K562 (cell line): ENCODE measurements around the gene SHROOM3. TPM values are rescaled to one million over a fixed set of nuclear protein-coding genes. Genes with fewer than 3 reads are reported as not detected.

Experiments
- ATAC-seq: fragments of 200-7000 bp; cut with Tn5 transposase; 3 replicates; pipeline ENCODE4 v1.9.1; 2020; ENCODE audit warnings: moderate library complexity
- BruUV-seq: library from RNA; stranded (reverse); fragments of 400-500 nt; replicated peaks from 2 replicates; lab custom pipeline; 2021; lab: Mats Ljungman, UMichigan
- CTCF ChIA-PET: fragments of 300-600 bp; formaldehyde crosslinking; extraction: SDS; loops from one replicate; lab custom pipeline; 2021; ENCODE audit warnings: low intra/inter-chr PET ratio; lab: Yijun Ruan, JAX
- POLR2A ChIA-PET: fragments of 300-600, 350-650 bp; sonication (Branson Sonifier 250); formaldehyde crosslinking; extraction: SDS; loops from one replicate; lab custom pipeline; 2021; ENCODE audit warnings: antibody characterized with exemption, inconsistent platforms; lab: Yijun Ruan, JAX
- DNase-seq, 4 experiments: peaks; one replicate each; pipeline versions ENCODE4 v3.0.0 to v3.0.0-alpha.2; 2011 to 2018; ENCODE audit warnings: low spot score in 3 of 4, mixed read lengths in 3 of 4; ENCODE audit errors: extremely low read depth in 1 of 4
- FAIRE-seq: peaks from 2 replicates; lab custom pipeline; 2011; peaks lifted over from hg19 to GRCh38; lab: Jason Lieb, UNC
- H2AFZ ChIP-seq: 2 replicates; pipeline ENCODE4 v1.6.0; 2011; ENCODE audit warnings: low read depth, low read length, control low read depth, inconsistent platforms
- H3K27ac ChIP-seq: fragments of 200-600 bp; 3 replicates; pipeline ENCODE4 v1.8.0; 2011; ENCODE audit warnings: low read depth, mild to moderate bottlenecking, control low read depth, inconsistent platforms, low read length, moderate library complexity, mixed read lengths; ENCODE audit errors: extremely low read depth
- H3K27me3 ChIP-seq, 2 experiments: fragments of 300-600 bp in 1 of 2; 2 replicates in 1 of 2; 3 replicates in 1 of 2; pipeline versions ENCODE4 v1.6.0 to v1.8.0; 2011; ENCODE audit warnings: inconsistent platforms in 2 of 2, low read length in 2 of 2, mild to moderate bottlenecking in 1 of 2, mixed read lengths in 1 of 2, moderate library complexity in 1 of 2; ENCODE audit not compliant: control insufficient read depth in 2 of 2, insufficient read depth in 2 of 2
- H3K36me3 ChIP-seq: fragments of 300-600 bp; 3 replicates; pipeline ENCODE4 v1.8.0; 2011; ENCODE audit warnings: mild to moderate bottlenecking, low read length, inconsistent platforms; ENCODE audit not compliant: control insufficient read depth, insufficient read depth
- H3K4me1 ChIP-seq, 2 experiments: fragments of 200-600 bp in 1 of 2; replicated peaks in 1 of 2; 2 replicates in 1 of 2; 3 replicates in 1 of 2; pipeline versions ENCODE4 v1.5.1 to v1.8.0; 2011; ENCODE audit warnings: inconsistent platforms in 2 of 2, low read length in 2 of 2, mild to moderate bottlenecking in 1 of 2, mixed read lengths in 1 of 2, moderate library complexity in 1 of 2; ENCODE audit not compliant: control insufficient read depth in 2 of 2, insufficient read depth in 2 of 2
- H3K4me2 ChIP-seq: 2 replicates; pipeline ENCODE4 v1.6.1; 2011; ENCODE audit warnings: low read length, control low read depth, inconsistent platforms, mixed read lengths; ENCODE audit not compliant: insufficient read depth
- H3K4me3 ChIP-seq: fragments of 200-600 bp; sonication (generic), shearing (Covaris generic); 2 replicates; pipeline ENCODE4 v1.5.1; 2016; ENCODE audit warnings: control low read depth, inconsistent platforms
- H3K79me2 ChIP-seq: fragments of 200-600 bp; 3 replicates; pipeline ENCODE4 v1.8.0; 2011; ENCODE audit warnings: low read length, inconsistent platforms; ENCODE audit not compliant: control insufficient read depth, insufficient read depth
- H3K9ac ChIP-seq, 2 experiments: 2 replicates each; pipeline versions ENCODE4 v1.6.0 to v1.6.1; 2011; ENCODE audit warnings: low read depth in 2 of 2, low read length in 2 of 2, control low read depth in 1 of 2, inconsistent platforms in 1 of 2, mild to moderate bottlenecking in 1 of 2, mixed read lengths in 1 of 2; ENCODE audit not compliant: insufficient read depth in 1 of 2
- H3K9me1 ChIP-seq: one replicate; pipeline ENCODE4 v1.6.0; 2011; ENCODE audit warnings: inconsistent platforms, mild to moderate bottlenecking, low read length, moderate library complexity; ENCODE audit not compliant: control insufficient read depth, insufficient read depth
- H3K9me3 ChIP-seq: replicated peaks from 2 replicates; pipeline ENCODE4 v1.5.1; 2011; ENCODE audit warnings: low read depth, low read length, inconsistent platforms; ENCODE audit not compliant: control insufficient read depth, insufficient read depth
- H4K20me1 ChIP-seq: replicated peaks from 2 replicates; pipeline ENCODE4 v1.6.1; 2011; ENCODE audit warnings: low read length, inconsistent platforms, mixed read lengths; ENCODE audit not compliant: control insufficient read depth, insufficient read depth
- CCAR2 ChIP-seq: fragments of 200-400 bp; formaldehyde crosslinking; IDR thresholded peaks from 2 replicates; pipeline ENCODE4 v1.6.1; 2017; ENCODE audit warnings: mild to moderate bottlenecking, low read depth, low read length
- FIP1L1 ChIP-seq: fragments of 200-400 bp; formaldehyde crosslinking; IDR thresholded peaks from 2 replicates; pipeline ENCODE4 v1.6.1; 2018; ENCODE audit warnings: mild to moderate bottlenecking, low read depth, low read length; ENCODE audit not compliant: poor library complexity, severe bottlenecking
- FOXJ3 ChIP-seq: sonication (generic); formaldehyde crosslinking; IDR thresholded peaks from 2 replicates; pipeline ENCODE4 v1.4.0; 2020; ENCODE audit warnings: mild to moderate bottlenecking, missing genetic modification reagents
- MTA1 ChIP-seq: fragments of 450-650 bp; IDR thresholded peaks from 2 replicates; pipeline ENCODE4 v1.6.1; 2017; ENCODE audit warnings: borderline replicate concordance
- NR0B1 ChIP-seq: fragments of 450-650 bp; IDR thresholded peaks from one replicate; pipeline ENCODE4 v1.6.1; 2018; ENCODE audit warnings: mild to moderate bottlenecking, moderate library complexity; ENCODE audit not compliant: partially characterized antibody
- PHB ChIP-seq: fragments of 250-450 bp; sonication (Bioruptor Pico); IDR thresholded peaks from 2 replicates; pipeline ENCODE4 v1.5.0; 2021
- PRDM10 ChIP-seq: fragments of 450-650 bp; IDR thresholded peaks from 2 replicates; pipeline ENCODE4 v1.6.1; 2018; ENCODE audit not compliant: partially characterized antibody
- SLC30A9 ChIP-seq: fragments of 250-450 bp; sonication (Bioruptor Pico); IDR thresholded peaks from 2 replicates; pipeline ENCODE4 v1.8.0; 2022; ENCODE audit warnings: mild to moderate bottlenecking, moderate library complexity
- STAT5B ChIP-seq: fragments of 250-450 bp; sonication (Bioruptor Pico); IDR thresholded peaks from 2 replicates; pipeline ENCODE4 v1.8.0; 2021; ENCODE audit warnings: mild to moderate bottlenecking, inconsistent platforms
- XRCC5 ChIP-seq: fragments of 200-400 bp; formaldehyde crosslinking; IDR thresholded peaks from 2 replicates; pipeline ENCODE4 v1.6.1; 2017; ENCODE audit warnings: low read depth, mild to moderate bottlenecking, low read length
- ZFPM2 ChIP-seq: fragments of 250-450 bp; sonication (Bioruptor Pico); IDR thresholded peaks from 2 replicates; pipeline ENCODE4 v1.5.1; 2022; ENCODE audit warnings: mild to moderate bottlenecking
- ZNF140 ChIP-seq: fragments of 250-450 bp; sonication (Bioruptor Pico); IDR thresholded peaks from 2 replicates; pipeline ENCODE4 v1.8.0; 2021; ENCODE audit warnings: moderate library complexity, mild to moderate bottlenecking, inconsistent platforms
- ZNF146 ChIP-seq: IDR thresholded peaks from one replicate; pipeline ENCODE4 v1.6.1; 2018; ENCODE audit warnings: missing compliant biosample characterization; ENCODE audit not compliant: unreplicated experiment
- ZNF41 ChIP-seq: fragments of 250-450 bp; sonication (Bioruptor Pico); conservative IDR thresholded peaks from 2 replicates; pipeline ENCODE4 v1.4.0; 2020; ENCODE audit warnings: mild to moderate bottlenecking
- ZNF445 ChIP-seq: fragments of 250-450 bp; sonication (Bioruptor Pico); IDR thresholded peaks from 2 replicates; pipeline ENCODE4 v1.4.0; 2020; ENCODE audit warnings: low read depth, mild to moderate bottlenecking, moderate library complexity
- WGBS: fragments of 100-300 bp; shearing (Covaris generic); methylation state at CpG from one replicate; pipeline ENCODE4 v1.1.6; 2016; ENCODE audit warnings: low coverage, mixed read lengths; ENCODE audit not compliant: insufficient coverage; ENCODE audit errors: missing lambda C conversion rate; 5-methylcytosine and 5-hydroxymethylcytosine counted together
- in situ Hi-C: fragments of 300-500 bp; cut with MboI; formaldehyde crosslinking; loops from 4 replicates; pipeline ENCODE4 v1.15.0; 2018; ENCODE audit warnings: inconsistent platforms, mixed read lengths
- intact Hi-C: fragments of 100-400 bp; cut with micrococcal nuclease; formaldehyde crosslinking; loops from 2 replicates; pipeline ENCODE4 v1.14.2; 2022
- polyA plus RNA-seq, 8 experiments: library from polyadenylated mRNA; depleted of rRNA in 4 of 8; stranded (reverse) in 5 of 8; unstranded in 3 of 8; fragments of >200 nt; fragmentation: Nextera tagmentation in 2 of 8; fragmentation: Illumina TruSeq in 1 of 8; extraction: Ambion mirVana in 2 of 8; extraction: Trizol in 1 of 8; gene quantifications; 2 replicates each; pipeline versions ENCODE4 v1.2.1 to v1.2.3, GENCODE V29; 2011 to 2014; ENCODE audit warnings: inconsistent platforms in 1 of 8, missing spikeins in 1 of 8
- total RNA-seq, 7 experiments: library from RNA; depleted of rRNA in 6 of 7; stranded (reverse); fragments of >200 nt in 6 of 7; fragmentation: Illumina TruSeq in 2 of 7; extraction: Trizol in 2 of 7; gene quantifications; 2 replicates each; pipeline versions ENCODE4 v1.2.1 to v1.2.3, GENCODE V29; 2011 to 2021; ENCODE audit warnings: low replicate concordance in 1 of 7
- TF ChIP-seq, protein P1 (sequence below), 2 experiments: fragments of 450-650 bp in 1 of 2; IDR thresholded peaks; 2 replicates each; pipeline ENCODE4 v1.6.1; 2011 to 2017; ENCODE audit warnings: low read depth in 2 of 2, antibody characterized with exemption in 1 of 2, borderline replicate concordance in 1 of 2, low read length in 1 of 2, mild to moderate bottlenecking in 1 of 2, mixed read lengths in 1 of 2; ENCODE audit not compliant: control insufficient read depth in 1 of 2

Gene SHROOM3
- total and polyA plus RNA-seq, 9 of the 15 experiments (the other 6 are each of a cell fraction or from before 2014, with no cell fraction given), result 0.01 to 0.07 TPM; not detected in 7

DNA sequence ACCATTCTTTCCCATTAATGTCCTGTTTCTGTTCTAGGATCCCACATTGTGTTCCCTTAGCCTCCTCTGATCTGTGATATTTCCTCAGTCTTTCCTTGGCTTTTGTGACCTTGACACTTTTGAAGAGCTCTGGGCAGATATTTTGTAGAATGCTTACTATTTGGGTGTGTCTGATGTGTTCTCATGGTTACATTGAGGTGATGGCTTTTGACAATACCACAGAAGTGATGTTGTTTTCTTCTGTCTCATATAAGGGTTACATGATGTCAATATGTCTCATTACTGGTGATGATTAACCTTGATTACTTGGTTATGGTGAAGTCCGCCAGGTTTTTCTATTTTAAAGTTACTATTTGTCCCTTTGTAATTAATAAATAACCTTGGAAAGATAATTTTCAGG, 279.2 kb downstream of the SHROOM3 start:
- Histone ChIP-seq H3K79me2 (no peaks in the 10 kb centered on the region), H4K20me1 (no peaks in the 10 kb centered on the region), H3K4me2 (no peak overlapping the region), H3K9ac (no peak overlapping the region), H3K27me3 (peaks cover 13 to 16% of the 10 kb centered on the region in 2 experiments; a peak in 4 of 5 replicates), H2AFZ (no peak overlapping the region), H3K27ac (no peak overlapping the region), H3K9me1 (no peaks in the 10 kb centered on the region), H3K36me3 (no peaks in the 10 kb centered on the region), H3K4me1 (no peaks in the 10 kb centered on the region), H3K9me3 (no peaks in the 10 kb centered on the region), H3K4me3 (no peak overlapping the region)
- DNase-seq, result no peak
- no TSS peak for BruUV-seq
- FAIRE-seq, result no peak
- intact Hi-C loops (no loop called here), in situ Hi-C loops (no loop called here)
- WGBS, result 0% methylated on average over 1 of the region's 1 CpG
- ATAC-seq, result no peak
- no peak for TF ChIP-seq CCAR2
- TF ChIP-seq ZNF140, result no peak
- no peak for TF ChIP-seq NR0B1
- TF ChIP-seq ZNF445 (CRISPR knock-in tag), result no peak
- no peak for TF ChIP-seq PHB
- no peak for TF ChIP-seq FIP1L1
- no peak for TF ChIP-seq SLC30A9 (CRISPR knock-in tag)
- TF ChIP-seq, protein P1, sequence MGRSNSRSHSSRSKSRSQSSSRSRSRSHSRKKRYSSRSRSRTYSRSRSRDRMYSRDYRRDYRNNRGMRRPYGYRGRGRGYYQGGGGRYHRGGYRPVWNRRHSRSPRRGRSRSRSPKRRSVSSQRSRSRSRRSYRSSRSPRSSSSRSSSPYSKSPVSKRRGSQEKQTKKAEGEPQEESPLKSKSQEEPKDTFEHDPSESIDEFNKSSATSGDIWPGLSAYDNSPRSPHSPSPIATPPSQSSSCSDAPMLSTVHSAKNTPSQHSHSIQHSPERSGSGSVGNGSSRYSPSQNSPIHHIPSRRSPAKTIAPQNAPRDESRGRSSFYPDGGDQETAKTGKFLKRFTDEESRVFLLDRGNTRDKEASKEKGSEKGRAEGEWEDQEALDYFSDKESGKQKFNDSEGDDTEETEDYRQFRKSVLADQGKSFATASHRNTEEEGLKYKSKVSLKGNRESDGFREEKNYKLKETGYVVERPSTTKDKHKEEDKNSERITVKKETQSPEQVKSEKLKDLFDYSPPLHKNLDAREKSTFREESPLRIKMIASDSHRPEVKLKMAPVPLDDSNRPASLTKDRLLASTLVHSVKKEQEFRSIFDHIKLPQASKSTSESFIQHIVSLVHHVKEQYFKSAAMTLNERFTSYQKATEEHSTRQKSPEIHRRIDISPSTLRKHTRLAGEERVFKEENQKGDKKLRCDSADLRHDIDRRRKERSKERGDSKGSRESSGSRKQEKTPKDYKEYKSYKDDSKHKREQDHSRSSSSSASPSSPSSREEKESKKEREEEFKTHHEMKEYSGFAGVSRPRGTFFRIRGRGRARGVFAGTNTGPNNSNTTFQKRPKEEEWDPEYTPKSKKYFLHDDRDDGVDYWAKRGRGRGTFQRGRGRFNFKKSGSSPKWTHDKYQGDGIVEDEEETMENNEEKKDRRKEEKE (IDR thresholded peaks at IDR 0.05; ENCODE audit: borderline replicate concordance in 1 of 2, control insufficient read depth in 1 of 2, low read depth in 2 of 2, low read length in 1 of 2), result no peak
- TF ChIP-seq ZNF41 (CRISPR knock-in tag), result no peak
- TF ChIP-seq PRDM10, result no peak
- no peak for TF ChIP-seq XRCC5
- no peak for TF ChIP-seq MTA1
- no peak for TF ChIP-seq STAT5B (CRISPR knock-in tag)
- TF ChIP-seq ZNF146 (CRISPR knock-in tag), result no peak
- no peak for TF ChIP-seq ZFPM2 (CRISPR knock-in tag)
- no peak for TF ChIP-seq FOXJ3 (CRISPR knock-in tag)
- ChIA-PET CTCF (no interaction called here), POLR2A (interaction anchor here (0.6 to 1.1 kb wide), 2 partner anchors 31 to 135 kb away, joined by 3 to 4 read pairs; no protein-coding TSS in a partner anchor)
